Mesothelial cell of epicardium (in vitro differentiated cells): ENCODE measurements around the gene HSPA4L. TPM values are rescaled to one million over a fixed set of nuclear protein-coding genes. Genes with fewer than 3 reads are reported as not detected.

Source experiments
- DNase-seq, 2 experiments: peaks; one replicate each; pipeline ENCODE4 v3.0.0; 2021; ENCODE audit warnings: low spot score in 2 of 2; ENCODE audit not compliant: unreplicated experiment in 2 of 2
- H3K27ac Mint-ChIP-seq: 2 replicates; pipeline ENCODE4 v1.8.0; 2021; ENCODE audit warnings: mixed read lengths
- H3K27me3 Mint-ChIP-seq: 2 replicates; pipeline ENCODE4 v1.8.0; 2021; ENCODE audit warnings: low read depth, mixed read lengths
- H3K36me3 Mint-ChIP-seq: 2 replicates; pipeline ENCODE4 v1.8.0; 2021; ENCODE audit warnings: mixed read lengths
- H3K4me1 Mint-ChIP-seq: 2 replicates; pipeline ENCODE4 v1.8.0; 2021; ENCODE audit warnings: mixed read lengths
- H3K4me3 Mint-ChIP-seq: 2 replicates; pipeline ENCODE4 v1.8.0; 2021; ENCODE audit warnings: mild to moderate bottlenecking, moderate library complexity, mixed read lengths
- H3K9me3 Mint-ChIP-seq: 2 replicates; pipeline ENCODE4 v1.8.0; 2021; ENCODE audit warnings: mixed read lengths
- total RNA-seq: library from RNA; stranded (reverse); gene quantifications from 3 replicates; pipeline ENCODE4 v1.2.1, GENCODE V29; 2021
- TF ChIP-seq, protein P1 (sequence below): fragments of 200-600 bp; sonication (generic); IDR thresholded peaks from one replicate; pipeline ENCODE4 v1.5.0; 2021; ENCODE audit warnings: antibody characterized with exemption; ENCODE audit not compliant: unreplicated experiment

HSPA4L gene
- total RNA-seq, 1 donor from 2014 or later = 4.6 TPM

GRCh38 chr4:127843704-127844600, 61.8 kb downstream of the HSPA4L start:
- Mint-ChIP-seq H3K27me3 (no peaks in the 10 kb centered on the region), H3K36me3 (peaks cover 26% of the 10 kb centered on the region), H3K9me3 (peaks cover 27% of the 10 kb centered on the region), H3K4me3 (no peak overlapping the region), H3K27ac (no peak overlapping the region), H3K4me1 (no peaks in the 10 kb centered on the region)
- no peak for DNase-seq
- TF ChIP-seq, protein P1, sequence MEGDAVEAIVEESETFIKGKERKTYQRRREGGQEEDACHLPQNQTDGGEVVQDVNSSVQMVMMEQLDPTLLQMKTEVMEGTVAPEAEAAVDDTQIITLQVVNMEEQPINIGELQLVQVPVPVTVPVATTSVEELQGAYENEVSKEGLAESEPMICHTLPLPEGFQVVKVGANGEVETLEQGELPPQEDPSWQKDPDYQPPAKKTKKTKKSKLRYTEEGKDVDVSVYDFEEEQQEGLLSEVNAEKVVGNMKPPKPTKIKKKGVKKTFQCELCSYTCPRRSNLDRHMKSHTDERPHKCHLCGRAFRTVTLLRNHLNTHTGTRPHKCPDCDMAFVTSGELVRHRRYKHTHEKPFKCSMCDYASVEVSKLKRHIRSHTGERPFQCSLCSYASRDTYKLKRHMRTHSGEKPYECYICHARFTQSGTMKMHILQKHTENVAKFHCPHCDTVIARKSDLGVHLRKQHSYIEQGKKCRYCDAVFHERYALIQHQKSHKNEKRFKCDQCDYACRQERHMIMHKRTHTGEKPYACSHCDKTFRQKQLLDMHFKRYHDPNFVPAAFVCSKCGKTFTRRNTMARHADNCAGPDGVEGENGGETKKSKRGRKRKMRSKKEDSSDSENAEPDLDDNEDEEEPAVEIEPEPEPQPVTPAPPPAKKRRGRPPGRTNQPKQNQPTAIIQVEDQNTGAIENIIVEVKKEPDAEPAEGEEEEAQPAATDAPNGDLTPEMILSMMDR = no peak

GRCh38 chr4:127844601-127845116, 62.5 kb downstream of the HSPA4L start:
- H3K4me1 Mint-ChIP-seq = no peaks in the 10 kb centered on the region
- H3K4me3 Mint-ChIP-seq = no peak overlapping the region
- TF ChIP-seq, protein P1 = no peak
- peaks cover 31% of the 10 kb centered on the region for H3K9me3 Mint-ChIP-seq
- no peak overlapping the region for H3K27ac Mint-ChIP-seq
- no peak for DNase-seq
- H3K27me3 Mint-ChIP-seq = no peaks in the 10 kb centered on the region
- peaks cover 30% of the 10 kb centered on the region for H3K36me3 Mint-ChIP-seq

GRCh38 chr4:127846061-127846460, 63.9 kb downstream of the HSPA4L start:
- Mint-ChIP-seq H3K9me3 (peaks cover 44% of the 10 kb centered on the region), H3K36me3 (peaks cover 39% of the 10 kb centered on the region), H3K4me3 (no peak overlapping the region), H3K27me3 (no peaks in the 10 kb centered on the region), H3K27ac (no peak overlapping the region), H3K4me1 (no peaks in the 10 kb centered on the region)
- TF ChIP-seq, protein P1 = no peak
- DNase-seq = no peak

GRCh38 chr4:127846765-127847164, 64.6 kb downstream of the HSPA4L start:
- no peak overlapping the region for H3K4me3 Mint-ChIP-seq
- peaks cover 44% of the 10 kb centered on the region for H3K36me3 Mint-ChIP-seq
- H3K27ac Mint-ChIP-seq = no peak overlapping the region
- TF ChIP-seq, protein P1 = no peak
- H3K9me3 Mint-ChIP-seq = peaks cover 50% of the 10 kb centered on the region
- no peak for DNase-seq
- H3K27me3 Mint-ChIP-seq = no peaks in the 10 kb centered on the region
- no peaks in the 10 kb centered on the region for H3K4me1 Mint-ChIP-seq

- no peak overlapping the region for H3K27ac Mint-ChIP-seq
- no peak overlapping the region for H3K4me3 Mint-ChIP-seq
- no peaks in the 10 kb centered on the region for H3K4me1 Mint-ChIP-seq
- no peak for DNase-seq
- H3K27me3 Mint-ChIP-seq = no peaks in the 10 kb centered on the region
- H3K9me3 Mint-ChIP-seq = peaks cover 68% of the 10 kb centered on the region
- H3K36me3 Mint-ChIP-seq = peaks cover 53% of the 10 kb centered on the region
- TF ChIP-seq, protein P1 = no peak
These were observed 67.5 kb downstream of the HSPA4L start for GRCh38 chr4:127849505-127850234.
